HG03565 (cell line): ENCODE data around the gene ZKSCAN1.
"Not testable (repeated sequence)": the region's sequence is repeated elsewhere in the genome, so short reads cannot be mapped to it uniquely, and the experiment has no call there.

Experiments used
- ATAC-seq: cut with Tn5 transposase; IDR thresholded peaks from one replicate; pipeline ENCODE4 v1.9.1; 2021; ENCODE audit warnings: mild to moderate bottlenecking, moderate library complexity; ENCODE audit not compliant: unreplicated experiment

The ZKSCAN1 gene

DNA sequence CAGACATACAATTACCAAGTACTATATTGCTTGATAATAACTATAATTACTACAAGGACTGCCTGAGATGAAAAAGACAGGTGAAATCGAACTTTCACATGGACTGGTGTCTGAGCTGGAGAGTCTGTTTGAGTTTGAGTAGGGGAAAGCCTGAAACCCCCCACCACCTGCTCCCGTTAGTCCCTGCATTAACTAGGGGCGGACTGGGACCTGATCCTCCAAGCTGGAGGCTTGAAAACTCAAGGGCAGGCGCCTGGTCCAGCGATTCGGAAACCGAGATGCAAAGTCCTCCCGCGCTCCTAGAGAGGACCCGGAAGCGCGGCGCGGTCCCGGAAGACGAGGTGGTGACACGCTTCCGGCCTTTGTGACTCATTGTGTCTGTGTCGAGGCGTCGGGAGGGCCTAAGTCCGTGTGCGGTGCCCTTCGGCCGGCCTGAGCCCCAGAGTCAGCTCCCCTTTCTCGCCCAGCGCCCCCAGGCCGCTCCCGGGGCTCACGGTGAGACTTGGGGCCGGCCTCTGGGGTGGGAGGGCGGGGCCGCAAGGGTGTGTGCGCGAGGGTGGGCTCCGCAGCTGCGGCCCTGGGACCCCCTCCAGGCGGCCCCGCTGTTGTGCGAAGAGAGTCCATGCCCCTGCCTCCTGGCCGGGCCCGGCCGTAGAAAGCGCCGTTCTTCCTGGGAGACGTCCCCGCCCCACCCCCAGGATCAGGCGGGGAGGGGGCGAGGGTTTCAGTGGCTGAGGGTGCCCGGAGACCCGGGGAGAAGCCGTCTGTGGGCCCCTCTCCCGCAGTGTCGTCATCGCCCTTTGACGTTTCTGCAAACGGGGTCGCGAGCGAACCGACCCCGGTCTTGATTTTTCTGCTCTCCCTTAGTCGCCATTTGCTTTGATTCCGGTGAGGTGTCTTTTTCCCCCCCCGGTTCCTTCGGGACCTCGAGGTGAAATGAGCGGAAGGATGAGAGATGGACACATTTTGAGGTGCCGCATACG is at the start of gene ZKSCAN1:
Gene ZKSCAN1 (plus strand): TSS at position 365 of the 983 bp plus-strand sequence. CDS start 7,911 bp downstream, outside the sequence.
- ATAC-seq: peak; percentile 88

DNA sequence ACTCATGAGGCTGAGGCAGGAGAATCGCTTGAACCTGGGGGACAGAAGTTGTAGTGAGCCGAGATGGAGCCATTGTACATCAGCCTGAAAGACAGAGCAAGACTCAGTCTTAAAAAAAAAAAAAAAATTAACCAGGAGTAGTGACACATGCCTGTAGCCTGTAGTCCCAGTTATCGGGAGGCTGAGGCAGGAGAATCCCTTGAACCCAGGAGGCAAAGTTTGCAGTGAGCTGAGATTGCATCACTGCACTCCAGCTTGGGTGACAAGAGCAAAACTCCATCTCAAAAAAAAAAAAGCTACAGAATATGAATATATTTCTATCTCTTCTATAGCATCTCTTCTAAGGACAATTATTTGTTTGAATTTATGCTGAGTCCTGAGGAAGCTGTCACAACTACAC is 46.1 kb upstream of the ZKSCAN1 start:
- ATAC-seq: no peak

DNA sequence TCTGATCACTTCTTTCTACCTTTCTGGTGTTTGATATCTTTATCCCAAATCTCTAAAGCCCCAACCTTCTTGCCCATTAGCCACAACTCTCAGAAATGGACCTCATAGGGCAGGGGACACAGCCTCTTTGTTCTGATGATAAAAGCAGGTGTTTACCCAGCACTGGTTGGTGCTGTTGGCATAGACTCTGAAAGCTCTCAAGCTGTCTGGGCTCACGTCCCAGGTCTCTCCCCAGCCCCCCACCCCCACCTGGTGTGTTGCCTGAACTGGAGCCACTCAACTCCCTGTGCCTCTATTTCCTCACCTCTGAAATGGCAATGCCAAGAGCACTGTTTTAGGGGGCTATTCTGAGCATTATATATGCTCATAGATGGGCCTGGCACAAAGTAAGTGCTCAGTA is 45.6 kb upstream of the ZKSCAN1 start:
- ATAC-seq: not testable (repeated sequence)

DNA sequence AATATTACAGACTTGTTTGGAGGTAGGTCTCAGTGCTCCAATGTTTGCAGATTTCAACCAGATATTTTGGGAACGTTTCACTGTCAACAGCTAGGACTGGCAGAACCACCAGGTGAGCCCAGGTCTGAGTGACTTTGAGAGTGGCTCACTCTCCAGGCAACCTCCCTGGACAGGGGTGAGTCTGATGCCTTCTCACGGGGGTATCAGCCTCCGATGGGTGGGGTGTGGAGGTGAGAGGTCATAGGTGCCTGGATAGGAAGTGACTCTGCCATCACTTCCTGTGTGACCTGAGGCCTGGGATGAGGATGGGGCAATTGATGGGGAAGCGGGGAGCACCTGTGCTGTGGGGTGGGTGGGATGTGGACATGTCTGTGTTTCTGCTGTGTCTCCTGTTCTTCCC is 44.2 kb upstream of the ZKSCAN1 start:
- no peak for ATAC-seq

DNA sequence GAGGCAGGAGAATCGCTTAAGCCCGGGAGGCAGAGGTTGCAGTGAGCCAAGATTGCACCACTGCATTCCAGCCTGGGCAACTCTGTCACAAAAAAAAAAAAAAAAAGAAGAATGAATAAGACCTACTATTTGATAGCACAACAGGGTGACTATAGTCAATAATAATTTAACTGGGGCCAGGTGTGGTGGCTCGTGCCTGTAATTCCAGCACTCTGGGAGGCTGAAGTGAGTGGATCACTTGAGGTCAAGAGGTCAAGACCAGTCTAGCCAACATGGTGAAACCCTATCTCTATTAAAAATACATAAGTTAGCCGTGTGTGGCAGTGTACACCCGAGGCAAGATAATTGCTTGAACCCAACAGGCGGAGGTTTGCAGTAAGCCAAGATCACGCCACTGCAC is 41.6 kb upstream of the ZKSCAN1 start:
- not testable (repeated sequence) for ATAC-seq

DNA sequence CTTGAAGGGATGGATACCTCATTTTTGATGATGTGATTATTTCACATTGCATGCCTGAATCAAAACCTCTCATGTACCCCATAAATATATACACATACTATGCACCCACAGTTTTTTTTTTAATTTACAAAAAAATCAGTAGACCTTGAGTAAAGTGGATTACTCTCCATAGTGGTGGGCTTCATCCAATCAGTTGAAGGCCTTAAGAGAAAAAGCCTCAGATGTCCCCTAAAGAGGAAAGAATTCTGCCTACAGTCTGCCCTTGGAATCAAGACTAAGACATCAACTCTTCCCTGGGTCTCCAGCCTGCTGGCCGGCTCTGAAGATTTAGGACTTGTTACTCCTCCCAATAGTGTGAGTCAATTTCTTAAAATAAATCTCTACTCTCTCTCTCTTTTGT is 40.7 kb upstream of the ZKSCAN1 start:
- ATAC-seq: no peak

DNA sequence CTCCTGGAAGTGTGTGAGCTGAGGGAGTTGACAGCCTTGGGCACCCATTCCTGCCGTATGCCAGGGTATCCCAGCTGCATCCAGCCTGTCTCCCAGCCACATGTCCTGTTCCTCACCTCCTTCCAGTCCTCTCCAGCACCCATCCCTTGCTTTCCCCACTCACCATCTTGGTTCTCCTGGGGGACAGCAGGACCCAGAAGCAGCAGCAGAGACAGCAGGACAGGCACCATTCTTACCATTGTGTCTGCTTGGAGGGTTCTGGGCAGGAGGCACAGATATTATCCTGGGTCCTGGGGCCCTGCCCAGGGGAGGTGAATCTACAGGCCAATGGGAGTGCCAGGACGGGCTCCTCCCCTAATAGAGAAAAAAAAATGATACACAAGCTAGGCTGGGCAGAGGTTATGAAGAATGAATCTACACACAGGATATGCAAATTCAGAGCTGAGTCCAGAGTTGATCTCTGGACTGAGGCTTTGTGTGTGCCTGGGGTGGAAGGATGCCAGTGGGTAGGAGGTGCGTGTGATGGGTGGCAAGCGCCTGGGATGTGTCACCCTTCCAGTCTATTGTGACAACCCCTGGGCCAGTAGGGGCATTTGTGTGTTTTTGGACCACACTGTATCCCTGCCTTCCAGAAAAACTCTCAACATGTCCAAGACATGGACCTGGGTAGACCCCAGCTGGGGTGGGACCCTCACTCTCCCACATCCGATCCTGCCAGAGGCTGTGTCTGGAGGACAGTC is 39.4 kb upstream of the ZKSCAN1 start, which contains the start of gene AZGP1:
Gene AZGP1 (minus strand): TSS at position 250 of the 740 bp plus-strand sequence. CDS start 11 bp downstream, at position 239.
- no peak for ATAC-seq

DNA sequence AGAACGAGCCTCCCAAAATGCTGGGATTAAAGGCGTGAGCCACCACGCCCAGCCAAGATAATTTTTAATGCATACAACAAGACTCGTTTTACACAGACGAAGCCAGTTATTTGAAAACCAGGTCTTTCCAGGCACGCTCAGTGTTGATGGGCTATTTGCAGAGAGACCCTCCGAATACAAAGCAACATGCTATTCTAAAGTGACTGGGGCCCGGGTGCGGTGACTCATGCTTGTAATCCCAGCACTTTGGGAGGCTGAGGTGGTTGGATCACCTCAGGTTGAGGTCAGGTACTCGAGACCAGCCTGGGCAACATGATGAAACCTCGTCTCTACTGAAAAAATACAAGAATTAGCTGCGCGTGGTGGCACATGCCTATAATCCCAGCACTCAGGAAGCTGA is 38.8 kb upstream of the ZKSCAN1 start:
- ATAC-seq: no peak

DNA sequence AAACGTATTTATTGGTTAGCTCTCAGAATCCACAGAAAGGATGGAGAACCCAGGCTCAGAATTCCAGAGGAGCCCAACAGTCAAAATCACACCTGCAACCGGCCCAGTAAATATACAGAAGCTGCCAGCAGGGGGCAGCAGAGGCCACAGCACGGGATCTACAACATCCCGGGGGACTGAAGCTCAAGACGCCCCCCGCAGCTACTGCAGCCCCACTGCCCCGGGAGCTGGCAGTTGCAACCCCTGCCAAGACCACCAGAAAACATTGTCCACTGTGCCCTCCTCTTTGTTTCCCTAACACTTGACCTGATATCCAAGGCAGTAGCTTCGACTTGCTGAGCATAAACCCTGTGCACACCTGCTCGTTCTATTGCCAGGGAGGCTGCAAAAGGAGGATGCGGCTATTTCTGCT is 35.6 kb upstream of the ZKSCAN1 start:
- ATAC-seq: not testable (repeated sequence)

DNA sequence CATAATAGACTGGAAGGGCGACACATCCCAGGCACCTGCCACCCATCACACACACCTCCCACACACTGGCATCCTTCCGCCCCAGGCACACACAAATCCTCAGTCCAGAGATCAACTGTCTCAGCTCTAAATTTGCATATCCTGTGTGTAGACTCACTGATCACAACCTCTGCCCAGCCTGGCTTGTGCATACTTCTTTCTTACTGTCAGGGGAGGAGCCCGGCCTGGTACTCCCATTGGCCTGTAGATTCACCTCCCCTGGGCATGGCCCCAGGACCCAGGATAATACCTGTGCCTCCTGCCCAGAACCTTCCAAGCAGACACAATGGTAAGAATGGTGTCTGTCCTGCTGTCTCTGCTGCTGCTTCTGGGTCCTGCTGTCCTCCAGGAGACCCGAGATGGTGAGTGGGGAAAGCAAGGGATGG is 34.9 kb upstream of the ZKSCAN1 start:
- ATAC-seq: not testable (repeated sequence)

DNA sequence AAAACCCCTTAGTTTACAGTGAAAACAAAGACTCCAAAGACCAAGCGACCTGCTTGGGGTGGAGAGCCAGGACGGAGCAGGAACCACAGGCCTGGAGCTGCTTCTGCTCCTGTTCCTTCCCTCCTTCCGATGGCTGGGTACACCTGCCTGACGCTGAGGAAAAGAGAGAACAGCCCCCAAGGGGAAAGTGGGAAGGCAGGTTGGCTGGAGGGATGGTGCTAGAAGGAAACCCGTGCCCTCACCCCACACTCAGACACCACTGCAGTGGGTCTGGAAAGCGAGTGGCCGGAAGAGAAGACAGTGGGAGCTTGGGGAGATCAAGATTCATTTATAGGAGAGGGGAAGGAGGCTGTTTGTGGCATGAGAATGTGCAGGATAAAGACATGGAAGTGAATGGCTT is 34.3 kb upstream of the ZKSCAN1 start:
- not testable (repeated sequence) for ATAC-seq

DNA sequence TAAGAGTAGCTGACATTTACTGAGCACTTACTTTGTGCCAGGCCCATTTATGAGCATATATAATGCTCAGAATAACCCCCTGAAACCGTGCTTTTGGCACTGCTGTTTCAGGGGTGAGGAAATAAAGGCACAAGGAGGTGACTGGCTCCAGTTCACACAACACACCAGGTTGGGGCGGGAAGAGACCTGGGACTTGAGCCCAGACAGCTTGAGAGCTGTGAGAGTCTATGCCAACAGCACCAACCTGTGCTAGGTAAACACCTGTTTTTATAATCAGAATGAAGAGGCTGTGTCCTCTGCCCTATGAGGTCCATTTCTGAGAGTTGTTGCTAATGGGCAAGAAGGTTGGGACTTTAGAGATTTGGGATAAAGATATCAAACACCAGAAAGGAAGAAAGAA is 30.8 kb upstream of the ZKSCAN1 start:
- no peak for ATAC-seq

DNA sequence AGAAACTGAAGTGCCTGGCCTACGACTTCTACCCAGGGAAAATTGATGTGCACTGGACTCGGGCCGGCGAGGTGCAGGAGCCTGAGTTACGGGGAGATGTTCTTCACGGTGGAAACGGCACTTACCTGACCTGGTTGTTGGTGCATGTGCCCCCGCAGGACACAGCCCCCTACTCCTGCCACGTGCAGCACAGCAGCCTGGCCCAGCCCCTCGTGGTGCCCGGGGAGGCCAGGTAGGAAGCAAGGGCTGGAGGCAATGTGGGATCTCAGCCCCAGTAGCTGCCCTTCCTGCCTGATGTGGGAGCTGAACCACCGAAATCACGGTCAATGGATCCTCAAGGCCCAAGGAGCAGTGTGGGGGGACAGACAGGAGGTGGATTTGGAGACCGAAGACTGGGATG is 28.1 kb upstream of the ZKSCAN1 start:
- not testable (repeated sequence) for ATAC-seq

DNA sequence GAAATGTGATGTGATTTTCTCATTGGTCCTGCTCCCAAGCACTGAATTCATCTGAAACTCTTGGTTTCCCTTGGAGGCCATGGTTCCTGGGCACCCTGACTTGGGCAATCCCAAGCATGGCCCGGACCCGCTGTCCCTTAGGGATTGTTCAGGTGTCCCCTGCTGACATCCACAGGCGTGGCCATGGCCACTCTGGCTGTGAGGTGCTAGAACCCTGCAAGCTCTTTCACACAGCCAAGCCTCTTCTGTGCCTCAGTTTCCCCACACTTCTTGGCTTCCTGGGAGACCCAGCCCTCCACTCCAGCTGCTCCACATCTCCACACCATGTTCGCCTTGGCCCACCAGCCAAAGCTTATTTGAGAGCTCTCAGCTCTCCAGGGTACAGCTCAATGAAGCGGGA is 27.6 kb upstream of the ZKSCAN1 start:
- no peak for ATAC-seq

DNA sequence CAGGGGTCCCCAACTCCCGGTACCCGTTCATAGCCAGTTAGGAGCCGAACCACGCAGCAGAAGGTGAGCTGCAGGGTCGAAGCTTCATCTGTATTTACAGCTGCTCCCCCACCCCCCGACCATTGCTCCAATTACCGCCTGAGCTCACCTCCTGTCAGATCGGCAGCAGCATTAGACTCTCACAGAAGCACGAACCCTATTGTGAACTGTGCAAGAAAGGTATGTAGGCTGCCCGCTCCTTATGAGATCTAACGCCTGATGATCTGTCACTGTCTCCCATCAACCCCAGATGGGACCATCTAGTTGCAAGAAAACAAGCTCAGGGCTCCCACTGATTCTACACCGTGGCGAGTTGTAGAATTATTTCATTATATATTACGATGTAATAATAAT is 24.9 kb upstream of the ZKSCAN1 start:
- ATAC-seq: no peak

DNA sequence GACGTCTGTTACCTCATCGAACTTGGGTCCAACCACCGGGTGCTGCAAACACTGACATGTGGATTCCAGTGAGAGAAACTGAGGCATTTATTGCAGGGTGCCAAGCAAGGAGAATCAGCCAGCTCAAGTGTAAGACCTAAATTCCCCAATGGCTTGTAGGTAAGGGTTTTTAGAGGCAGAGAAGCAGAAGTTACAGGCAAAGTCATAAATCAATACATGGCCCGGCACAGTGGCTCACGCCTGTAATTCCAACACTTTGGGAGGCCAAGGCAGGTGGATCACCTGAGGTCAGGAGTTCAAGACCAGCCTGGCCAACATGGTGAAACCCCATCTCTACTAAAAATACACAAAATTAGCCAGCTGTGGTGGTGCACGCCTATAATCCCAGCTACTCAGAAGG is 23.9 kb upstream of the ZKSCAN1 start:
- ATAC-seq: not testable (repeated sequence)

DNA sequence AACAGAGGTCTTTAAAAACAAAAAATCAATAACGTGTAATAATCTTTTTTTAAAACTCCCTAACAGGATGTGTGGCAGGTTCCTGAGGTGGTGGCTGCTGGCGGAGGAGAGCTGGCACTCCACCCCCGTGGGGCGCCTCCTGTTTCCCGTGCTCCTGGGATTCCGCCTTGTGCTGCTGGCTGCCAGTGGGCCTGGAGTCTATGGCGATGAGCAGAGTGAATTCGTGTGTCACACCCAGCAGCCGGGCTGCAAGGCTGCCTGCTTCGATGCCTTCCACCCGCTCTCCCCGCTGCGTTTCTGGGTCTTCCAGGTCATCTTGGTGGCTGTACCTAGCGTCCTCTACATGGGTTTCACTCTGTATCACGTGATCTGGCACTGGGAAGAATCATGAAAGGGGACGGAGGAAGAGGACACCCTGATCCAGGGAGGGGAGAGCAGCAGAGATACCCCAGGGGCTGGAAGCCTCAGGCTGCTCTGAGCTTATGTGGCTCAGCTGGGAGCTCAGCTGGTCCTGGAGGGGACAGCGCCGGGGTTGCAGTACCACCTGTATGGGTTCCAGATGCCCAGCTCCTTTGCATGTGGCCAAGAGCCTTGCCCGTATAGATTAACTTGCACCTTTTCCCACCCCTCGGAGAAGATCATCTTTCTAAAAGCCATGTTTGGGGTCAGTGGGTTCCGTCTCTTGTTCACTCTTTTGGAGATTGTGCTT is 22.9 kb upstream of the ZKSCAN1 start:
- ATAC-seq: no peak

DNA sequence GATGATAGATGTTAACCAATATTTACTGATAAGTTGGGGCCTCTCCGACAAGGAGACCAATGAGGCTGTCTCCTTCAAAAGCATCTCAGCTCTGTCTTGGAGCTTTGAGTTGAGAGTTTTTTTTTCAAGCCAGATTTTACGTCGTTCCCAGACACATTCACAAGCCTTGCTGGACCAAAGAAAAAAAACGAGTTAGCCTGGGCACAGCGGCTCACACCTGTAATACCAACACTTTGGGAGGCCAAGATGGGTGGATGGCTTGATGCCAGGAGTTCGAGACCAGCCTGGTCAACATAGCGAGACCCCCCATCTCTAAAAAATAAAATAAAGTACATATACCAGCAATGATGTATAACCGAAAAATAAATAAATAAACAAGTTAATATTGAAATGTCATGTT is 20.6 kb upstream of the ZKSCAN1 start:
- ATAC-seq: no peak

DNA sequence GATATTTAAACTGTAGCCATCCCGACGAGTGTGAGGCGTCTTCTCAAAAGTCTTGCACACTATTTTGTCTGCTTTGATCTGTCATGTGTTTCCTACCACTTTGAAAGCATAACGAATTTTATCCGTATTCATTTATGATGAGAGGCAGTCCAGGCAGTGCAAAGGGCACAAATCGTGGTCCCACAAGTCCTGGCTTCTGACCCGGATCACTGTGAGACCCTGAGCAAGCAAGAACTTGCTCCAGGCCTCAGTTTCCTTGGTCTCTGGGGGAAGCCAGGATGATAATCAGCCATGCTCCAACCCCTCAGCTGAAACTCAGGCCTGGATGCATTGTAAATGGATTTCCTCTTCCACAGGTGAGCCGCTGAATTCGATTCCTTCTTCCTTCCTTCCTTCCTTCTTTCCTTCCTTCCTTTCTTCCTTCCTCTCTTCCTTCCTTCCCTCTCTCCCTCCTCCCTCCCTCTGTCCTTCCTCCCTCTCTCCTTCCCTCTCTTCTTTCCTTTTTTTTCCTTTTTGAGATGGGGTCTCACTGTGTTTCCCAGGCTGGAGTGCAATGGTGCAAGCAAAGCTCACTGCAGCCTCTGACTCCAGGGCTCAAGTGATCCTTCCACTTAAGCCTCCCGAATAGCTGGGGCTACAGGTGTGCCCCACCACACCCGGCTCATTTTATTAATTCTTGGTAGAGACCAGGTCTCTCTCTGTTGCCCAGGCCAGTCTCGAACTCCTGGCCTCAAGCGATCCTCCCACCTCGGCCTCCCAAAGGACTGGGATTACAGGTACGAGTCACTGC is 18.4 kb upstream of the ZKSCAN1 start:
- no peak for ATAC-seq

DNA sequence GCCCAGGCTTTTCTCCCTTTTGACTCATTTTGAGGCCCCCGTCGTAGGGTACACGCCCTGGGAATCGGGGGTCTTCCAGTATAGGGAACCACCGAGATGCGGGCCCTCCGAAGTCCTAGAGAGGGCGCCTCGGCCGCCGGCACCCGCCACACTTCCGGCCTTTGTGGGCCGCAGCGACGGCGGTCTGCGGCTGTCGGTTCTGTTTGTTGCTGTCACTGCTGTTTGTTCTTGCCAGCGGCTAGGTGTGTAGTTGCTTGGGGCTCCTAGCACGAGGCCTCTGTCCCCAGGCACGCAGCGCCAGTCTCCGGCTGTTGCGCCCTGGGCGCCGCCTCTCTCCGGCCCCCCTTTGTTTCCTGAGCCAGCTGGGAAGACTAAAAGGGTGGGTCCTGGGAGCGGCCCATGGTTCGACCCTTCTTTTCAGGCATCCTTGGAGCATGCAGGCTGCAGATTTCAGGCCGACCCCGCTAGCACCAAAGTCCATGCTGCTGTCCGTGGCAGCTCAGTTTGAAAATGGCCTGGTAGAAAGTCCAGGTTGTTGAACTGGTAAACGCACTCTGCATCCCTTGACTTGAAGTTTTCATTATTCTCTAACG is 17.8 kb upstream of the ZKSCAN1 start:
- no peak for ATAC-seq
